SK-N-SH (cell line): ENCODE data around the gene MGRN1. TPM values are rescaled to one million over a fixed set of nuclear protein-coding genes. Genes with fewer than 3 reads are reported as not detected.

ENCODE experiments used
- CTCF ChIA-PET: fragments of 300-600, 350-600 bp; formaldehyde crosslinking; extraction: SDS; loops from one replicate; lab custom pipeline; 2021; lab: Yijun Ruan, JAX
- POLR2A ChIA-PET: fragments of 350-600 bp; sonication (Branson Sonifier 250); formaldehyde crosslinking; extraction: SDS; loops from one replicate; lab custom pipeline; 2020; ENCODE audit warnings: antibody characterized with exemption, inconsistent platforms; lab: Yijun Ruan, JAX
- DNase-seq: peaks from one replicate; pipeline ENCODE4 v3.0.0; 2012
- H2AFZ ChIP-seq: fragments of 200-600 bp; sonication (generic); 2 replicates; pipeline ENCODE4 v1.8.1; 2016; ENCODE audit warnings: antibody characterized with exemption, mild to moderate bottlenecking, low read depth
- H3F3A ChIP-seq: fragments of 200-600 bp; sonication (generic); replicated peaks from 2 replicates; pipeline ENCODE3; 2016; ENCODE audit warnings: antibody characterized with exemption, mild to moderate bottlenecking; ENCODE audit not compliant: insufficient read depth
- H3K27ac ChIP-seq, 2 experiments: fragments of 200-500 bp in 1 of 2; fragments of 200-600 bp in 1 of 2; sonication (Bioruptor generic) in 1 of 2; sonication (generic), shearing (Covaris generic) in 1 of 2; 2 replicates each; pipeline versions ENCODE4 v1.5.1 to v1.6.1; 2014 to 2016; ENCODE audit warnings: low read depth in 2 of 2, inconsistent platforms in 1 of 2, low read length in 1 of 2, mild to moderate bottlenecking in 1 of 2, mixed read lengths in 1 of 2
- H3K27me3 ChIP-seq: fragments of 200-600 bp; sonication (generic), shearing (Covaris generic); 2 replicates; pipeline ENCODE4 v1.6.1; 2016; ENCODE audit warnings: mixed run types; ENCODE audit not compliant: insufficient read depth
- H3K36me3 ChIP-seq, 2 experiments: fragments of 200-500 bp in 1 of 2; fragments of 200-600 bp in 1 of 2; sonication (Bioruptor generic) in 1 of 2; sonication (generic) in 1 of 2; replicated peaks in 1 of 2; 2 replicates each; pipeline versions ENCODE3 to v1.5.1; 2014 to 2016; ENCODE audit warnings: low read length in 1 of 2, mild to moderate bottlenecking in 1 of 2; ENCODE audit not compliant: insufficient read depth in 2 of 2, control insufficient read depth in 1 of 2
- H3K4me1 ChIP-seq, 2 experiments: fragments of 200-500 bp in 1 of 2; fragments of 200-600 bp in 1 of 2; sonication (Bioruptor generic) in 1 of 2; sonication (generic), shearing (Covaris generic) in 1 of 2; 2 replicates each; pipeline versions ENCODE4 v1.5.1 to v1.6.1; 2014 to 2016; ENCODE audit warnings: low read depth in 1 of 2, low read length in 1 of 2, mixed run types in 1 of 2; ENCODE audit not compliant: insufficient read depth in 2 of 2, control insufficient read depth in 1 of 2
- H3K4me2 ChIP-seq: fragments of 200-600 bp; sonication (generic), shearing (Covaris generic); 2 replicates; pipeline ENCODE4 v1.6.1; 2017; ENCODE audit warnings: mixed run types
- H3K4me3 ChIP-seq, 2 experiments: fragments of 200-500 bp in 1 of 2; fragments of 200-600 bp in 1 of 2; sonication (Bioruptor generic) in 1 of 2; sonication (generic), shearing (Covaris generic) in 1 of 2; 2 replicates each; pipeline versions ENCODE4 v1.5.1 to v1.8.1; 2014 to 2016; ENCODE audit warnings: low read depth in 2 of 2, inconsistent platforms in 1 of 2, low read length in 1 of 2, mild to moderate bottlenecking in 1 of 2, mixed read lengths in 1 of 2, moderate library complexity in 1 of 2
- H3K79me2 ChIP-seq: fragments of 200-600 bp; sonication (generic); 2 replicates; pipeline ENCODE4 v1.8.1; 2017; ENCODE audit warnings: mild to moderate bottlenecking; ENCODE audit not compliant: insufficient read depth
- H3K9ac ChIP-seq: fragments of 200-600 bp; sonication (generic); 2 replicates; pipeline ENCODE4 v1.6.1; 2017; ENCODE audit warnings: mixed run types
- H3K9me2 ChIP-seq: fragments of 200-600 bp; sonication (generic); 2 replicates; pipeline ENCODE4 v1.6.1; 2017; ENCODE audit warnings: mixed run types
- H3K9me3 ChIP-seq: fragments of 200-600 bp; sonication (generic); 2 replicates; pipeline ENCODE4 v1.6.1; 2017; ENCODE audit warnings: mixed run types, mild to moderate bottlenecking, moderate library complexity
- H4K20me1 ChIP-seq: fragments of 200-600 bp; sonication (generic); 2 replicates; pipeline ENCODE4 v1.6.1; 2017; ENCODE audit warnings: mild to moderate bottlenecking, mixed run types; ENCODE audit not compliant: insufficient read depth
- EP300 ChIP-seq, 2 experiments: IDR thresholded peaks; 2 replicates each; pipeline versions ENCODE4 v1.4.0 to v1.6.1; 2012; ENCODE audit warnings: borderline replicate concordance in 1 of 2, low read depth in 1 of 2, low read length in 1 of 2
- FOXM1 ChIP-seq: IDR thresholded peaks from 2 replicates; pipeline ENCODE4 v1.4.0; 2012; ENCODE audit warnings: low read depth, mild to moderate bottlenecking
- MXI1 ChIP-seq: IDR thresholded peaks from 2 replicates; pipeline ENCODE4 v1.6.1; 2012; ENCODE audit warnings: mild to moderate bottlenecking, low read depth, low read length, improper control_type of control experiment
- NFIC ChIP-seq: IDR thresholded peaks from 2 replicates; pipeline ENCODE4 v1.4.0; 2012; ENCODE audit warnings: borderline replicate concordance
- SIN3A ChIP-seq: IDR thresholded peaks from 2 replicates; pipeline ENCODE4 v1.6.1; 2012; ENCODE audit warnings: low read depth, mild to moderate bottlenecking, low read length, moderate library complexity, borderline replicate concordance
- WGBS: methylation state at CpG from one replicate; pipeline ENCODE4 v1.1.6; 2017; ENCODE audit warnings: low lambda C conversion rate; 5-methylcytosine and 5-hydroxymethylcytosine counted together
- polyA plus RNA-seq, 3 experiments: library from polyadenylated mRNA; depleted of rRNA; stranded (reverse); fragments of >200 nt; gene quantifications; 2 replicates each; pipeline ENCODE4 v1.2.3, GENCODE V29; 2012
- TF ChIP-seq, protein P1 (sequence below): fragments of 200-600 bp; sonication (generic); IDR thresholded peaks from 2 replicates; pipeline ENCODE4 v1.6.1; 2017; ENCODE audit warnings: antibody characterized with exemption, mild to moderate bottlenecking, moderate library complexity
- TF ChIP-seq, protein P2 (sequence below): IDR thresholded peaks from 2 replicates; pipeline ENCODE4 v1.4.0; 2012; ENCODE audit warnings: low read depth, borderline replicate concordance
- TF ChIP-seq, protein P3 (sequence below): IDR thresholded peaks from 2 replicates; pipeline ENCODE4 v1.6.1; 2012; ENCODE audit warnings: mild to moderate bottlenecking, low read depth, low read length, moderate library complexity

The MGRN1 gene
- polyA plus RNA-seq, 1 of the 3 experiments (the other 2 are of a cell fraction), result 13.3 TPM

DNA sequence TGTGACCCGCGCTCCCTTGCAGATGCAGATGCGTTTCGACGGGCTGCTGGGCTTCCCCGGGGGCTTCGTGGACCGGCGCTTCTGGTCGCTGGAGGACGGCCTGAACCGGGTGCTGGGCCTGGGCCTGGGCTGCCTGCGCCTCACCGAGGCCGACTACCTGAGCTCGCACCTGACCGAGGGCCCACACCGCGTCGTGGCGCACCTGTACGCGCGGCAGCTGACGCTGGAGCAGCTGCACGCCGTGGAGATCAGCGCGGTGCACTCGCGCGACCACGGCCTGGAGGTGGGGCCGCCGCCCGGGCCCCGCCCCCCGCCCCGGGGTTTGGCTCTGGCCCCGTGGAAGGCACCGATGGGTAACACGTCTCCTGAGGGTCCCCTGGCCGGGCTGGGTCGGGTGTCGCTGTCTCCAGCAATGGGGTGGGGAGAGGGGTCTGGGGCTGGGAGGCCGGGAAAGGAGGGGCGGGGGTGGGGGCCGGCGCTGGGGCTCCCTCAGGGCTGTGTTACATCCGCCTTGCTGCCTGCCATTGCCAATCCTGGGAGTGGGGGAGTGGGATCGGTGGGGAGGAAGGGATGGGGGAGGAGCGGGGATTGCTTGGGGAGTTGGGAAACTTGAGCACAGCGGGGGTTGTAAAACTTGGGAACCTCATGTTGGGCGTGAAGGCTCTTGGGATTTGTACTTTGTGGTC, 69.5 kb downstream of the MGRN1 start:
- Histone ChIP-seq H3K9me3 (no peaks in the 10 kb centered on the region), H3F3A (peaks cover 17% of the 10 kb centered on the region), H3K9ac (peak overlapping the region; percentile 82), H3K9me2 (no peaks in the 10 kb centered on the region), H4K20me1 (no peaks in the 10 kb centered on the region), H3K36me3 (peaks cover 7 to 43% of the 10 kb centered on the region in 2 experiments), H3K79me2 (peaks cover 11% of the 10 kb centered on the region; the same call in 1 of the 2 replicates), H3K27ac (peak overlapping the region; percentile 47 to 88; a peak in 3 of 4 replicates), H3K4me2 (peak overlapping the region; percentile 94), H2AFZ (peak overlapping the region; percentile 51; the same call in 1 of the 2 replicates), H3K4me1 (peaks cover 0 to 26% of the 10 kb centered on the region in 2 experiments; a peak in 1 of 4 replicates), H3K27me3 (no peaks in the 10 kb centered on the region), H3K4me3 (peak overlapping the region; percentile 91 to 97)
- ChIA-PET POLR2A (interaction anchor here (1.0 to 2.3 kb wide), 4 partner anchors 11 to 40 kb away, joined by 3 to 8 read pairs (median 4); partner anchors contain the start of genes ANKS3 and DNAAF8), CTCF (interaction anchor here (0.9 to 2.9 kb wide), 5 partner anchors 44 to 262 kb away, joined by 3 to 16 read pairs (median 4); partner anchors contain the start of gene PPL)
- 21% methylated on average over 8 of the region's 54 CpGs for WGBS
- TF ChIP-seq, protein P1, sequence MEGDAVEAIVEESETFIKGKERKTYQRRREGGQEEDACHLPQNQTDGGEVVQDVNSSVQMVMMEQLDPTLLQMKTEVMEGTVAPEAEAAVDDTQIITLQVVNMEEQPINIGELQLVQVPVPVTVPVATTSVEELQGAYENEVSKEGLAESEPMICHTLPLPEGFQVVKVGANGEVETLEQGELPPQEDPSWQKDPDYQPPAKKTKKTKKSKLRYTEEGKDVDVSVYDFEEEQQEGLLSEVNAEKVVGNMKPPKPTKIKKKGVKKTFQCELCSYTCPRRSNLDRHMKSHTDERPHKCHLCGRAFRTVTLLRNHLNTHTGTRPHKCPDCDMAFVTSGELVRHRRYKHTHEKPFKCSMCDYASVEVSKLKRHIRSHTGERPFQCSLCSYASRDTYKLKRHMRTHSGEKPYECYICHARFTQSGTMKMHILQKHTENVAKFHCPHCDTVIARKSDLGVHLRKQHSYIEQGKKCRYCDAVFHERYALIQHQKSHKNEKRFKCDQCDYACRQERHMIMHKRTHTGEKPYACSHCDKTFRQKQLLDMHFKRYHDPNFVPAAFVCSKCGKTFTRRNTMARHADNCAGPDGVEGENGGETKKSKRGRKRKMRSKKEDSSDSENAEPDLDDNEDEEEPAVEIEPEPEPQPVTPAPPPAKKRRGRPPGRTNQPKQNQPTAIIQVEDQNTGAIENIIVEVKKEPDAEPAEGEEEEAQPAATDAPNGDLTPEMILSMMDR, result no peak
- TF ChIP-seq MXI1, result peak; percentile 37; the same call in 1 of the 2 replicates
- TF ChIP-seq FOXM1, result no peak
- TF ChIP-seq NFIC, result no peak
- TF ChIP-seq, protein P2, sequence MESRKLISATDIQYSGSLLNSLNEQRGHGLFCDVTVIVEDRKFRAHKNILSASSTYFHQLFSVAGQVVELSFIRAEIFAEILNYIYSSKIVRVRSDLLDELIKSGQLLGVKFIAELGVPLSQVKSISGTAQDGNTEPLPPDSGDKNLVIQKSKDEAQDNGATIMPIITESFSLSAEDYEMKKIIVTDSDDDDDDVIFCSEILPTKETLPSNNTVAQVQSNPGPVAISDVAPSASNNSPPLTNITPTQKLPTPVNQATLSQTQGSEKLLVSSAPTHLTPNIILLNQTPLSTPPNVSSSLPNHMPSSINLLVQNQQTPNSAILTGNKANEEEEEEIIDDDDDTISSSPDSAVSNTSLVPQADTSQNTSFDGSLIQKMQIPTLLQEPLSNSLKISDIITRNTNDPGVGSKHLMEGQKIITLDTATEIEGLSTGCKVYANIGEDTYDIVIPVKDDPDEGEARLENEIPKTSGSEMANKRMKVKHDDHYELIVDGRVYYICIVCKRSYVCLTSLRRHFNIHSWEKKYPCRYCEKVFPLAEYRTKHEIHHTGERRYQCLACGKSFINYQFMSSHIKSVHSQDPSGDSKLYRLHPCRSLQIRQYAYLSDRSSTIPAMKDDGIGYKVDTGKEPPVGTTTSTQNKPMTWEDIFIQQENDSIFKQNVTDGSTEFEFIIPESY, result 0 out of 2 replicates have a peak, but pooled peaks have one; percentile 20
- DNase-seq, result peak; percentile 89

DNA sequence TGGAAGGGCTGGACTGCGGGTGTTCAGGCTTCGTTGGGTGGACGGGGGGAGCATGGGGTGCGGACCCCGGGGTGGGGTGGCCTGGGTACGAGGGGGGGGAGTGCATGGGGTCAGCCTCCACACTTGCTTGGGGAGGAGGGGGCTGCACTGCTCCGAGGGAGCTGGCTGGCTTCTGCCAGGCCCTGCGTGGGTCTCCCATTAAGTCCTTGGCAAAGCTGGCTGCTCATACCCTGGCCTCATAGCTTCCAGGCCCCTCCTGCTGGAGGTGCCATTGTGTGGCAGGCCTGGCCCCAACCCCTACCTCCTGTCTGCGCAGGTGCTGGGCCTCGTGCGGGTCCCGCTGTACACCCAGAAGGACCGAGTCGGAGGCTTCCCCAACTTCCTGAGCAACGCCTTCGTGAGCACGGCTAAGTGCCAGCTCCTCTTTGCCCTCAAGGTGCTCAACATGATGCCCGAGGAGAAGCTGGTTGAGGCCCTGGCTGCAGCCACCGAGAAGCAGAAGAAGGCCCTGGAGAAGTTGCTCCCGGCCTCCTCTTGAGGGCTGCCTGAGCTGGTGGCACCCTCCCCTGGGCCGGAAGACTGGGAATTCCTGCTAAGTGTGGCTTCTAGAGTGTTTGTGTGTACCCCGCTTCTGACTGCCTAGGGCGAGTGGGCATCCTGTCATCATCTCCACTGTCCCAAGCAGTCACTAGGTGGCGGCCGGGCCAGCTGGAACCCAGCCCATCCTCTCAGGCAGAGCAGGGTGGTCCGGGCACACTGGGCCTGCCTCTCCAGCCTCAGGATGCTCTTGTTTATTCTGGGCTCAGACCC, 70.2 kb downstream of the MGRN1 start:
- Histone ChIP-seq H3F3A (peaks cover 17% of the 10 kb centered on the region), H4K20me1 (no peaks in the 10 kb centered on the region), H3K4me1 (peaks cover 0 to 26% of the 10 kb centered on the region in 2 experiments; a peak in 1 of 4 replicates), H3K4me2 (peak overlapping the region; percentile 94), H3K4me3 (peak overlapping the region; percentile 91 to 97), H3K27me3 (no peaks in the 10 kb centered on the region), H3K79me2 (peaks cover 11% of the 10 kb centered on the region; the same call in 1 of the 2 replicates), H3K9ac (peak overlapping the region; percentile 82; the same call in 1 of the 2 replicates), H2AFZ (no peak overlapping the region), H3K36me3 (peaks cover 11 to 50% of the 10 kb centered on the region in 2 experiments), H3K9me2 (no peaks in the 10 kb centered on the region), H3K27ac (peak overlapping the region in 1 of 2 experiments; percentile 88; a peak in 2 of 4 replicates), H3K9me3 (no peaks in the 10 kb centered on the region)
- TF ChIP-seq EP300 (IDR thresholded peaks at IDR 0.05; ENCODE audit: borderline replicate concordance in 1 of 2, low read depth in 1 of 2, low read length in 1 of 2) (no peak), SIN3A (no peak)
- TF ChIP-seq, protein P3, sequence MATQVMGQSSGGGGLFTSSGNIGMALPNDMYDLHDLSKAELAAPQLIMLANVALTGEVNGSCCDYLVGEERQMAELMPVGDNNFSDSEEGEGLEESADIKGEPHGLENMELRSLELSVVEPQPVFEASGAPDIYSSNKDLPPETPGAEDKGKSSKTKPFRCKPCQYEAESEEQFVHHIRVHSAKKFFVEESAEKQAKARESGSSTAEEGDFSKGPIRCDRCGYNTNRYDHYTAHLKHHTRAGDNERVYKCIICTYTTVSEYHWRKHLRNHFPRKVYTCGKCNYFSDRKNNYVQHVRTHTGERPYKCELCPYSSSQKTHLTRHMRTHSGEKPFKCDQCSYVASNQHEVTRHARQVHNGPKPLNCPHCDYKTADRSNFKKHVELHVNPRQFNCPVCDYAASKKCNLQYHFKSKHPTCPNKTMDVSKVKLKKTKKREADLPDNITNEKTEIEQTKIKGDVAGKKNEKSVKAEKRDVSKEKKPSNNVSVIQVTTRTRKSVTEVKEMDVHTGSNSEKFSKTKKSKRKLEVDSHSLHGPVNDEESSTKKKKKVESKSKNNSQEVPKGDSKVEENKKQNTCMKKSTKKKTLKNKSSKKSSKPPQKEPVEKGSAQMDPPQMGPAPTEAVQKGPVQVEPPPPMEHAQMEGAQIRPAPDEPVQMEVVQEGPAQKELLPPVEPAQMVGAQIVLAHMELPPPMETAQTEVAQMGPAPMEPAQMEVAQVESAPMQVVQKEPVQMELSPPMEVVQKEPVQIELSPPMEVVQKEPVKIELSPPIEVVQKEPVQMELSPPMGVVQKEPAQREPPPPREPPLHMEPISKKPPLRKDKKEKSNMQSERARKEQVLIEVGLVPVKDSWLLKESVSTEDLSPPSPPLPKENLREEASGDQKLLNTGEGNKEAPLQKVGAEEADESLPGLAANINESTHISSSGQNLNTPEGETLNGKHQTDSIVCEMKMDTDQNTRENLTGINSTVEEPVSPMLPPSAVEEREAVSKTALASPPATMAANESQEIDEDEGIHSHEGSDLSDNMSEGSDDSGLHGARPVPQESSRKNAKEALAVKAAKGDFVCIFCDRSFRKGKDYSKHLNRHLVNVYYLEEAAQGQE, result no peak
- WGBS, result 63% methylated on average over 24 of the region's 26 CpGs
- ChIA-PET CTCF (interaction anchor here (0.9 to 2.9 kb wide), 8 partner anchors 18 to 262 kb away, joined by 3 to 16 read pairs (median 4); no protein-coding TSS in a partner anchor), POLR2A (interaction anchor here (1.4 to 2.3 kb wide), 2 partner anchors 10 to 40 kb away, joined by 4 to 8 read pairs; partner anchors contain the start of genes ANKS3 and DNAAF8)
- peak; percentile 58 for DNase-seq
